Measurements from ENCODE around the gene PCSK6.

DNA sequence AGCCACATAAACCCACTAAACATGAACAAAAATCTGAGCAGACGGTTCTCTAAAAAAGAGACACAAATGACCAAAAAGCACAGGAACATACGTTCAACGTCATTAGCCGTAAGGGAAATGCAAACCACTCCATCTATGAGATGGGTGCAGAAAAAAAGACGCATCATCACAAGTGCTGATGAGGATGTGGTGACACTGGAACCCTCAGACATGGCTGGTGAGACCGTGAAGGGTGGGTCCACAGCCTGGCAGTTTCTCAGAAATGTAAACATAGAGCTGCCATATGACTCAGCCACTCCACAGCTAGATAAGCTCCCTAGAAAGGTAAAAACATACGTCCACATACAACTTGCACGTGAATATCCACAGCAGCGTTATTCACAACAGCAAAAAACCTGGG lies 23.3 kb downstream of the PCSK6 start:
- TF ChIP-seq, protein P1, sequence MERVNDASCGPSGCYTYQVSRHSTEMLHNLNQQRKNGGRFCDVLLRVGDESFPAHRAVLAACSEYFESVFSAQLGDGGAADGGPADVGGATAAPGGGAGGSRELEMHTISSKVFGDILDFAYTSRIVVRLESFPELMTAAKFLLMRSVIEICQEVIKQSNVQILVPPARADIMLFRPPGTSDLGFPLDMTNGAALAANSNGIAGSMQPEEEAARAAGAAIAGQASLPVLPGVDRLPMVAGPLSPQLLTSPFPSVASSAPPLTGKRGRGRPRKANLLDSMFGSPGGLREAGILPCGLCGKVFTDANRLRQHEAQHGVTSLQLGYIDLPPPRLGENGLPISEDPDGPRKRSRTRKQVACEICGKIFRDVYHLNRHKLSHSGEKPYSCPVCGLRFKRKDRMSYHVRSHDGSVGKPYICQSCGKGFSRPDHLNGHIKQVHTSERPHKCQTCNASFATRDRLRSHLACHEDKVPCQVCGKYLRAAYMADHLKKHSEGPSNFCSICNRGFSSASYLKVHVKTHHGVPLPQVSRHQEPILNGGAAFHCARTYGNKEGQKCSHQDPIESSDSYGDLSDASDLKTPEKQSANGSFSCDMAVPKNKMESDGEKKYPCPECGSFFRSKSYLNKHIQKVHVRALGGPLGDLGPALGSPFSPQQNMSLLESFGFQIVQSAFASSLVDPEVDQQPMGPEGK (CRISPR knock-in tag; IDR thresholded peaks at IDR 0.05; ENCODE audit: borderline replicate concordance) = no peak
- TF ChIP-seq OSR1 (CRISPR knock-in tag; IDR thresholded peaks at IDR 0.05) = no peak
- no peak for TF ChIP-seq SNAI2 (CRISPR knock-in tag; IDR thresholded peaks at IDR 0.05)
- no peak for TF ChIP-seq ARNTL (CRISPR knock-in tag; IDR thresholded peaks at IDR 0.05; ENCODE audit: borderline replicate concordance, low read depth)
- no peak for TF ChIP-seq ZC3H10 (CRISPR knock-in tag; IDR thresholded peaks at IDR 0.05)
- TF ChIP-seq RARB (CRISPR knock-in tag; IDR thresholded peaks at IDR 0.05) = no peak
- TF ChIP-seq PPARA (CRISPR knock-in tag; IDR thresholded peaks at IDR 0.05; ENCODE audit: borderline replicate concordance) = no peak
- TF ChIP-seq GLIS3 (CRISPR knock-in tag; IDR thresholded peaks at IDR 0.05) = no peak
- no peak for TF ChIP-seq CSDC2 (CRISPR knock-in tag; IDR thresholded peaks at IDR 0.05)

Data from SK-N-SH treated with all-trans-retinoic acid at 6 μM for 48 hours (cell line).